GM10266 (cell line): ENCODE results near the gene SLC52A3.

Experiments used
- DNase-seq: peaks from one replicate; pipeline ENCODE4 v3.0.0; 2012; ENCODE audit errors: extremely low spot score
- CTCF ChIP-seq: IDR thresholded peaks from 2 replicates; pipeline ENCODE4 v1.5.1; 2012; ENCODE audit warnings: mild to moderate bottlenecking, low read depth; ENCODE audit not compliant: control insufficient read depth, insufficient read depth; ENCODE audit errors: missing control alignments

SLC52A3 gene

DNA sequence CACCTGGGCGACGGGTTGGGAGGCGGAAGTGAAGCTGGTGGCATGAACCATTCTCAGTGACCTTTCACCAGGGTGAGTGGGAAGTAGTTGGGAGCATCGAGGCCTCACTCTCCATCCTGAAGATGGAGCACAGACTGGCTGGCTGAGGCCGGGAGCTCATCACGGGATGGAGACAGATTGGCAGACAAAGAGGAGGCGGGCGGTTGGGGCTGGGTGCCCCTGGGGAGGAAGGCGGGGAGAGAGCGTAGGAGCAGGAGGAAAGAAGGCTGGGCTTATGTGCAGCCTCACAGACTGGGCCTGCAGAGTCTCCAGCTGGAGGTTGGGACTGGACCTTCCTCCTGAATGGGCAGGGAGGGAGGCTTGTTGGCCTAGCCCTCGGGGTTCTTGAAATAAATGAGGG is 48.5 kb downstream of the SLC52A3 start:
- no peak for TF ChIP-seq CTCF
- no peak for DNase-seq

DNA sequence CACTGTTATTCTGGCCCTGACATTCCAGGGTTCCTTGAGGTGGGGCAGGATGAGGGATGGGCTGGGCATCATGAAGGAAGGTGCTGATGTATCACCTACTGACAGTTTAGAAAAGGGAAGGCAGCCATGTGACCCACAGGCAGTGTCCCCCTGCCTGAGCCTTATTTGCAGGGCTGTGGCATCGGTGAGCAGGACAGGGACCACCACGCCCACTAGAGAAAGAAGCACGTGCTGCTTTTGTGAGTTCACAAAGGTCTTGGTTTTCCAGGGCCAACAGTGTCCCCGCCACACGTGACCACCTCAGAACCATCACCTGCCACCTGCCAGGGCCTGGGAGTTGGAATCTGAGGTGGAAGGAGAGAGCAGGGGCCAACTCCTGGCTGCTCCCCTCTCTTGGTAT is 49.2 kb downstream of the SLC52A3 start:
- DNase-seq: no peak
- TF ChIP-seq CTCF: no peak

DNA sequence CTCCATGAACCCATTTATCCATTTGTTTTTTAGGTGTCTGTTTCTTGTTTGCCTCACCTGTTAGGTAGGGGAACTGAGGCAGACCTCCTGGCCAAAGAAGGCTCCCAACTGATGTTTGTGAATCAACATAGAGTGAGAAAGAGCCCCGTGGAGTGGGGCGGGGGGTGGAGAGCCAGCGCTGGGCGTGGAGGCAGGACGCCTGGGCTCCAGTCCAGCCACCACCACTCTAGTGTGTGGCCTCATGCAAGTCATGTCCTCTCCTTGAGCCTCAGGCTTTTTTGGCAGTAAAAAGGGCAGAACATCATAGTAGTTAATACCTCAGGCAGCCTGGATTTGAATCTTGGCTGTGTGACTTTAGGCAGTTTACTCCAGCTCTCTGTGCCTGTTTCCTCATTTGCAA is 50.5 kb downstream of the SLC52A3 start:
- no peak for TF ChIP-seq CTCF
- no peak for DNase-seq

DNA sequence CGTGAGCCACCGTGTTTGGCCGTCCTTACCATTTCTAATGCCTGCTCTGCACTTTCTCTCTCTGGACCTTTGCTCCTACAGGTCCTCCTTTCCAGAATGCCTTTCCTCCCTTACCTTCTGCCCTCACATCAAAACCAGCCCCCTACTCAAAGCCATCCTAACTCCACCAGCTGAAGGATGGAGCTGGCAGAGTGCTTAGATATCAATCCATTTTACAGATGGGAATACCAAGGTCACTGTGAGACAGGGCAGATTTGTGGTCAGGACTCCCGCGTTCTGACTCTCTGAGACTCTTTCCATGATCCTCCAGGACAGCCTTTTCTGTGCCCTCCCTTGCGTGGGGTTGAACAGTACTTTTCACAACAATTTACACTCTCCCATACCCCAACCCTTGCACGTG is 51.0 kb downstream of the SLC52A3 start:
- DNase-seq: no peak
- TF ChIP-seq CTCF: no peak

DNA sequence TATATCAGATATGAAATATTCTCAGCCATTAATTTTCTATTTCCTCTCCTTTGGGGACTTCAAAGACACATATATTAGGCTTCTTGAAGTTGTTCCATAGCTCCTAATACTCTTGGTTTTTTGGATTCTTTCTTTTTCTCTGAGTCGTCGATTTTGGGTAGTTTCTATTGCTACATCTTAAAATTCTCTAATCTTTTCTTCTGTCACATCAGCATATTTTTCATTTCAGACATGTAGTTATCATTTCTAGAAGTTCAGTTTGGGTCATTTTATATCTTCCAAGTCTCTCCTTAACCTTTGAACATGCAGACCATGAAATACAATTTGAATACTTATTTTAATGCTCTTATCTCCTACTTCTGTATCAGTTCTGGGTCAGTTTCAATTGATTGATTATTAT is 53.8 kb downstream of the SLC52A3 start:
- no peak for DNase-seq
- no peak for TF ChIP-seq CTCF

GRCh38 chr20:711576-711975 is 56.7 kb downstream of the SLC52A3 start:
- TF ChIP-seq CTCF: no peak
- no peak for DNase-seq

DNA sequence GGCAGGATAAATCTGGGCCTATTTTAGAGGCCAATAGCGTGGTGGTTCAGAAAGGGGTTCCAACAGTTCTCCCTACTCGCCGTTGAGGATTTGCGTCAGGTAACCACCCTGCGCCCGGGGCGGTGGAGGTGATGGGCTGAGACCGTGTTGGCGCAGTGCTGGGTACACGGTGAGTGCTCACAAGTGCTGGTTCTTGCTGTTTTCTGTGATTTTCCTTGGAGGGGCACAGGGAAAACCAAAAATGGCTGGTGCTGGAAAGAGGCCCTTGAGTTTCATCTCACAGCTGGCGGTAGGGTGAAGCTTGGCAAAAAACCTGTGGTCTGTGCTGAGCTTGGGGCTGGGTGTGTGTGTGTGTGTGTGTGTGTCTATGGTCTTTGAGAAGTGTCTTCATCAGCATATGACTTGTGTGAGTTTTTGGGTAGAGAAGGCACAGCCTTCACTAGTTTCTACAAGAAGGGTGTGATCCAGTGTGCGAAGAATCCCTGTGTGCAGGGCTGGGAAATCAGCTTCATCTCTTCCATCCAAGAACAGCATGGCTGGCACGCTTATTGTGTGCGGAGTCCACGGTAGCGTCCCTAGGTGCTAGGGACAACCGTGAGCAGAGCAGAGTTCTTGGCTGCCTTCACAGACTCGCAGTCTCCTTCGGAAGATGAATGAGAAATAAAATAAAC is 57.4 kb downstream of the SLC52A3 start:
- no peak for TF ChIP-seq CTCF

More for the DNA sequence above, 57.4 kb downstream of the SLC52A3 start:
- DNase-seq: no peak
